Measurements from ENCODE around the gene CHCHD10. TPM values are rescaled to one million over a fixed set of nuclear protein-coding genes. Genes with fewer than 3 reads are reported as not detected.

Gene CHCHD10
- total and polyA plus RNA-seq, 4 donors: 13.4 to 784 (median 139) TPM

GRCh38 chr22:23753385-23753784 is 14.4 kb downstream of the CHCHD10 start:
- Histone ChIP-seq H3K36me3 (ENCODE audit: control insufficient read depth in 4 of 4, insufficient read depth in 3 of 4, low read depth in 1 of 4, low read length in 3 of 4) (no peaks in the 10 kb centered on the region), H3K9me3 (ENCODE audit: control insufficient read depth in 4 of 4, low read length in 3 of 4) (no peaks in the 10 kb centered on the region), H3K27ac (ENCODE audit: low read depth in 1 of 2, low read length in 2 of 2) (no peak overlapping the region), H3K4me3 (ENCODE audit: low read depth in 1 of 3, low read length in 3 of 3) (no peak overlapping the region), H3K27me3 (ENCODE audit: control insufficient read depth in 4 of 4, insufficient read depth in 4 of 4, low read length in 3 of 4) (no peaks in the 10 kb centered on the region), H3K9ac (ENCODE audit: low read depth in 1 of 2, low read length in 2 of 2) (no peak overlapping the region), H3K4me1 (ENCODE audit: control insufficient read depth in 4 of 4, insufficient read depth in 4 of 4, low read length in 3 of 4) (peaks cover 0 to 10% (median 2%) of the 10 kb centered on the region in 4 donors)
- 77% methylated on average over 2 of the region's 2 CpGs for WGBS
- TF ChIP-seq FOXA1 (IDR thresholded peaks at IDR 0.05) (no peak), HNF4A (conservative IDR thresholded peaks at IDR 0.05) (no peak), MAX (IDR thresholded peaks at IDR 0.05) (no peak), RXRA (IDR thresholded peaks at IDR 0.05) (no peak), GABPA (IDR thresholded peaks at IDR 0.05 in 1 of 2, conservative IDR thresholded peaks at IDR 0.05 in 1 of 2) (no peak), CTCF (IDR thresholded peaks at IDR 0.05; ENCODE audit: low read depth, low read length, missing input control) (no peak), SP1 (IDR thresholded peaks at IDR 0.05) (no peak)
- no peak for DNase-seq (ENCODE audit: low spot score)

GRCh38 chr22:23752750-23753149 is 15.0 kb downstream of the CHCHD10 start:
- Histone ChIP-seq H3K9me3 (ENCODE audit: control insufficient read depth in 4 of 4, low read length in 3 of 4) (no peaks in the 10 kb centered on the region), H3K4me1 (ENCODE audit: control insufficient read depth in 4 of 4, insufficient read depth in 4 of 4, low read length in 3 of 4) (peaks cover 0 to 10% (median 2%) of the 10 kb centered on the region in 4 donors), H3K27ac (ENCODE audit: low read depth in 1 of 2, low read length in 2 of 2) (no peak overlapping the region), H3K27me3 (ENCODE audit: control insufficient read depth in 4 of 4, insufficient read depth in 4 of 4, low read length in 3 of 4) (no peaks in the 10 kb centered on the region), H3K36me3 (ENCODE audit: control insufficient read depth in 4 of 4, insufficient read depth in 3 of 4, low read depth in 1 of 4, low read length in 3 of 4) (no peaks in the 10 kb centered on the region), H3K4me3 (ENCODE audit: low read depth in 1 of 3, low read length in 3 of 3) (no peak overlapping the region), H3K9ac (ENCODE audit: low read depth in 1 of 2, low read length in 2 of 2) (no peak overlapping the region)
- 97% methylated on average over 16 of the region's 16 CpGs for WGBS
- TF ChIP-seq ZBTB33 (IDR thresholded peaks at IDR 0.05) (no peak), CTCF (IDR thresholded peaks at IDR 0.05; ENCODE audit: low read depth, low read length, missing input control) (no peak), EGR1 (IDR thresholded peaks at IDR 0.05; ENCODE audit: low read depth in 2 of 2) (no peak), NR2F2 (IDR thresholded peaks at IDR 0.05) (no peak), REST (IDR thresholded peaks at IDR 0.05) (no peak), RAD21 (IDR thresholded peaks at IDR 0.05) (no peak), YY1 (IDR thresholded peaks at IDR 0.05) (no peak), RXRA (IDR thresholded peaks at IDR 0.05) (no peak), HNF4A (conservative IDR thresholded peaks at IDR 0.05) (no peak), TAF1 (conservative IDR thresholded peaks at IDR 0.05) (no peak), FOXA2 (IDR thresholded peaks at IDR 0.05) (no peak), GABPA (IDR thresholded peaks at IDR 0.05 in 1 of 2, conservative IDR thresholded peaks at IDR 0.05 in 1 of 2) (no peak), HNF4G (IDR thresholded peaks at IDR 0.05) (no peak), SP1 (IDR thresholded peaks at IDR 0.05) (no peak), FOXA1 (IDR thresholded peaks at IDR 0.05) (no peak), MAX (IDR thresholded peaks at IDR 0.05) (no peak), JUND (IDR thresholded peaks at IDR 0.05) (no peak)
- DNase-seq (ENCODE audit: low spot score): no peak
